Measurements from ENCODE around the gene FARP2. TPM values are rescaled to one million over a fixed set of nuclear protein-coding genes. Genes with fewer than 3 reads are reported as not detected.

FARP2 gene
- total RNA-seq, 1 experiment from 2014 or later = 49.3 TPM

DNA sequence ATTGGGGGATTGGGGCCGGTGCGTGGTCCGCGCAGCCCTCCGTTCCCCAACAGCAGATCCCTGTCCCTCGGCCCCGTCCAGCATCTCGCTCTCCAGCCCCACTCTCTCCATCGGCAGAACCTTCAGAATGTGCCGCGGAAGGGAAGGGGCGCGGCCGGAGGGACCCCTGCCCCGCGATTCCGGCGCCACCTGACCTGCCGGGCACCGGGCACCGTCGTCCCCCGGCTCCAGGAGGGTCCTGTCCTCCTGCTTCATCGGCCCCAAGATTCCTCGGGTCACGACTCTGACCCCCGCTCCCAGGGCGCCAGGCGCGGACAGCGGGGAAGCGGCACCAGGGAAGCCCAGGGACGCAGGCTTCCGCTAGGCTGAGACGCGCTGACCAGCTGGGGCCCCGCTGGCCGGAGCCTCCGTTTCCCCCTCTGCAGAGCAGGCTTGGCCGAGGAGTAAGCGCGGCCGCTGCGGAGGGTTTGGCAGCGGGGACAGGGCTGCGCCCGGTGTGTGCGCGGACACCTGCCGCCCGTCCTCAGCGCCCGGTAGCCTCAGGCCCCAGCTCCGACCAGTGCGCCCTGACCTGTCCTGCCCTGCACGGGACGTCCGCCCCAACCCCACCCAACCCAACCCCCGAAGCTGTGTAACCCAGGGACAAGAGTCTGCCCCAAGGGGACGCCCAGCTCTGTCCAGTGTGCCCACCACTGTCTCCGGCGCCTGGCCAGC lies 185.6 kb downstream of the FARP2 start:
- POLR2A ChIA-PET = interaction anchor here (0.6 kb wide), 1 partner anchor 17 kb away, joined by 3 read pairs; the partner anchor contains the start of gene BOK
- H3K9ac ChIP-seq (ENCODE audit: low read length) = no peak overlapping the region
- RAD21 ChIA-PET (ENCODE audit: low non-redundant PET in 1 of 2, low total read pairs in 2 of 2, uncharacterized antibody in 2 of 2, unreplicated experiment in 2 of 2) = no interaction called here
- H3K79me2 ChIP-seq (ENCODE audit: insufficient read depth, low read length) = no peaks in the 10 kb centered on the region
- DNase-seq (ENCODE audit: low read depth, low spot score) = no peak
- BruUV-seq (replicated peaks) = no TSS peak
- CTCF ChIA-PET = no interaction called here
- no peaks in the 10 kb centered on the region for H4K20me1 ChIP-seq (ENCODE audit: insufficient read depth)
- no peak overlapping the region for H2AFZ ChIP-seq (ENCODE audit: low read depth, low read length, poor library complexity, severe bottlenecking)
- H3K4me3 ChIP-seq (replicated peaks in 1 of 2; ENCODE audit: low read depth in 1 of 2, low read length in 2 of 2) = no peak overlapping the region
- H3K27me3 ChIP-seq (ENCODE audit: insufficient read depth, low read length) = no peaks in the 10 kb centered on the region
- no peaks in the 10 kb centered on the region for H3K9me3 ChIP-seq (ENCODE audit: control insufficient read depth in 1 of 2, insufficient read depth in 1 of 2, low read depth in 1 of 2, low read length in 2 of 2)
- no peak for TF ChIP-seq SRF (IDR thresholded peaks at IDR 0.05; ENCODE audit: low read depth)
- no peak for TF ChIP-seq ZFX (IDR thresholded peaks at IDR 0.05)
- TF ChIP-seq, protein P1, sequence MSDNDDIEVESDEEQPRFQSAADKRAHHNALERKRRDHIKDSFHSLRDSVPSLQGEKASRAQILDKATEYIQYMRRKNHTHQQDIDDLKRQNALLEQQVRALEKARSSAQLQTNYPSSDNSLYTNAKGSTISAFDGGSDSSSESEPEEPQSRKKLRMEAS (IDR thresholded peaks at IDR 0.05) = no peak
- TF ChIP-seq SIN3A (IDR thresholded peaks at IDR 0.05; ENCODE audit: low read depth) = no peak
- TF ChIP-seq CEBPB (IDR thresholded peaks at IDR 0.05; ENCODE audit: low read depth) = no peak
- no peak for TF ChIP-seq CBX3 (IDR thresholded peaks at IDR 0.05; ENCODE audit: low read depth)
- TF ChIP-seq POLR2A (IDR thresholded peaks at IDR 0.05; ENCODE audit: borderline replicate concordance, extremely low read depth, insufficient read depth, insufficient read length) = no peak
- no peak for TF ChIP-seq REST (IDR thresholded peaks at IDR 0.05; ENCODE audit: low read depth)
- H3K4me1 ChIP-seq (ENCODE audit: control insufficient read depth in 1 of 2, insufficient read depth in 2 of 2, low read length in 2 of 2) = peaks cover 7 to 22% of the 10 kb centered on the region in 2 experiments
- 0 out of 2 replicates have a peak overlapping the region, but pooled peaks have one; percentile 14 for H3K4me2 ChIP-seq (ENCODE audit: low read length)
- no peaks in the 10 kb centered on the region for H3K36me3 ChIP-seq (ENCODE audit: control insufficient read depth in 1 of 2, insufficient read depth in 2 of 2, low read length in 2 of 2)
- H3K9me2 ChIP-seq (ENCODE audit: insufficient read depth) = no peaks in the 10 kb centered on the region
- H3K27ac ChIP-seq (ENCODE audit: low read depth, low read length) = no peak overlapping the region
- intact Hi-C loops (cut with micrococcal nuclease) = no loop called here
- no peak for ATAC-seq

Measured in HCT116 (cell line).